SK-N-SH treated with all-trans-retinoic acid at 6 μM for 48 hours (cell line): ENCODE measurements around the gene TMIGD3.

Source experiments
- GLIS3 ChIP-seq: fragments of 250-450 bp; sonication (Bioruptor Pico); IDR thresholded peaks from 2 replicates; pipeline ENCODE4 v1.5.0; 2020; ENCODE audit warnings: mild to moderate bottlenecking, moderate library complexity
- PPARA ChIP-seq: fragments of 250-450 bp; sonication (Bioruptor Pico); IDR thresholded peaks from 2 replicates; pipeline ENCODE4 v1.5.0; 2020; ENCODE audit warnings: mild to moderate bottlenecking, borderline replicate concordance
- ZFP30 ChIP-seq: fragments of 450-650 bp; formaldehyde crosslinking; IDR thresholded peaks from 2 replicates; pipeline ENCODE4 v1.5.0; 2022; ENCODE audit warnings: mild to moderate bottlenecking, moderate library complexity

GRCh38 chr1:111474521-111474920 lies 28.9 kb downstream of the TMIGD3 start:
- TF ChIP-seq GLIS3 (CRISPR knock-in tag) = no peak
- no peak for TF ChIP-seq ZFP30 (CRISPR knock-in tag)
- TF ChIP-seq PPARA (CRISPR knock-in tag) = no peak
